Mammary epithelial cell (primary cell): ENCODE measurements around the gene ATP8B4.

Experiments used
- EZH2 ChIP-seq: IDR thresholded peaks from 2 replicates; pipeline ENCODE4 v1.6.1; 2012; ENCODE audit warnings: low read length, inconsistent platforms, borderline replicate concordance
- TF ChIP-seq, protein P1 (sequence below), 2 donors: IDR thresholded peaks in 1 of 2; conservative IDR thresholded peaks in 1 of 2; 2 replicates each; pipeline ENCODE4 v1.5.1; 2011 to 2012; ENCODE audit warnings: inconsistent platforms in 2 of 2, low read length in 2 of 2, mild to moderate bottlenecking in 2 of 2, control low read depth in 1 of 2, low read depth in 1 of 2; ENCODE audit not compliant: insufficient read depth in 1 of 2; ENCODE audit errors: extremely low read depth in 1 of 2

DNA sequence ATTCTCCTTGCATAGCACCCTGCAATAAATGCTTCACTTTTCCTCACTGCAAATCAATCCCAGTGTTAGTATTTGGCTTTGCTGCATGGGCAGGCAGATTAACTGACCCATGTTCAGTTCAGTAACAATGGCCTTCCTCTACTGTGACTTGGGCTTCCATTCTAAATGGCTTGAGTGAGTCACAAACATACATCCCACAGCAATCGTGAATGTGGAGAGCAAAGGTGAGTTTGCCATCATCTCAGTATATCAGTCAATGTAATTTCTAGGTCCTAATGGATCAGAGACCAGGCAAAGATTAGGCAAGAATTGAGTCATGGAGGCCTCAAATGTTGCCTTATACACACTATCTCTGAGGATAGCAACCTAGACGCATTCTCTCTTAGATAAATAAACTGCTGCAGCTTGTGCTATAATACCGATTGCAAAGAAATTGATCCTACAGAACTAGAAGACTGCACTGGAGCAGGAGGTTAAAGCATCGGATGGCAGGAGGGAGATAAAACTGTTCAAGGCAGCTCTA, 8.3 kb upstream of the ATP8B4 start:
- TF ChIP-seq, protein P1, sequence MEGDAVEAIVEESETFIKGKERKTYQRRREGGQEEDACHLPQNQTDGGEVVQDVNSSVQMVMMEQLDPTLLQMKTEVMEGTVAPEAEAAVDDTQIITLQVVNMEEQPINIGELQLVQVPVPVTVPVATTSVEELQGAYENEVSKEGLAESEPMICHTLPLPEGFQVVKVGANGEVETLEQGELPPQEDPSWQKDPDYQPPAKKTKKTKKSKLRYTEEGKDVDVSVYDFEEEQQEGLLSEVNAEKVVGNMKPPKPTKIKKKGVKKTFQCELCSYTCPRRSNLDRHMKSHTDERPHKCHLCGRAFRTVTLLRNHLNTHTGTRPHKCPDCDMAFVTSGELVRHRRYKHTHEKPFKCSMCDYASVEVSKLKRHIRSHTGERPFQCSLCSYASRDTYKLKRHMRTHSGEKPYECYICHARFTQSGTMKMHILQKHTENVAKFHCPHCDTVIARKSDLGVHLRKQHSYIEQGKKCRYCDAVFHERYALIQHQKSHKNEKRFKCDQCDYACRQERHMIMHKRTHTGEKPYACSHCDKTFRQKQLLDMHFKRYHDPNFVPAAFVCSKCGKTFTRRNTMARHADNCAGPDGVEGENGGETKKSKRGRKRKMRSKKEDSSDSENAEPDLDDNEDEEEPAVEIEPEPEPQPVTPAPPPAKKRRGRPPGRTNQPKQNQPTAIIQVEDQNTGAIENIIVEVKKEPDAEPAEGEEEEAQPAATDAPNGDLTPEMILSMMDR (conservative IDR thresholded peaks at IDR 0.05 in 1 of 2, IDR thresholded peaks at IDR 0.05 in 1 of 2; ENCODE audit: extremely low read depth in 1 of 2, insufficient read depth in 1 of 2, low read depth in 1 of 2, low read length in 2 of 2): no peak
- no peak for TF ChIP-seq EZH2
